H9 (cell line): Measurements from ENCODE around the gene COASY. TPM values are rescaled to one million over a fixed set of nuclear protein-coding genes. Genes with fewer than 3 reads are reported as not detected.

ENCODE experiments used
- DNase-seq: peaks from one replicate; pipeline ENCODE4 v3.0.0-alpha.2; 2017
- H2AFZ ChIP-seq: one replicate; pipeline ENCODE4 v1.6.1; 2013; ENCODE audit warnings: mild to moderate bottlenecking, low read length, control low read depth, moderate library complexity
- H2AK5ac ChIP-seq: 2 replicates; pipeline ENCODE4 v1.6.1; 2013; ENCODE audit warnings: low read length, control low read depth, mixed read lengths; ENCODE audit not compliant: insufficient read length
- H2BK120ac ChIP-seq: one replicate; pipeline ENCODE4 v1.6.1; 2013; ENCODE audit warnings: low read depth, mild to moderate bottlenecking, low read length, control low read depth, inconsistent platforms; ENCODE audit not compliant: poor library complexity, severe bottlenecking
- H2BK12ac ChIP-seq: 2 replicates; pipeline ENCODE4 v1.6.1; 2013; ENCODE audit warnings: low read length, control low read depth, mixed read lengths, low read depth; ENCODE audit not compliant: insufficient read length
- H2BK15ac ChIP-seq: 2 replicates; pipeline ENCODE4 v1.6.1; 2013; ENCODE audit warnings: low read depth, low read length, control low read depth
- H2BK20ac ChIP-seq: one replicate; pipeline ENCODE4 v1.6.1; 2013; ENCODE audit warnings: low read depth, mild to moderate bottlenecking, low read length, control low read depth, inconsistent platforms; ENCODE audit not compliant: poor library complexity, severe bottlenecking
- H2BK5ac ChIP-seq: 2 replicates; pipeline ENCODE4 v1.6.1; 2013; ENCODE audit warnings: low read length, control low read depth, mixed read lengths; ENCODE audit not compliant: insufficient read length
- H3K14ac ChIP-seq: 2 replicates; pipeline ENCODE4 v1.6.1; 2013; ENCODE audit warnings: low read length, control low read depth; ENCODE audit not compliant: insufficient read depth
- H3K18ac ChIP-seq: 2 replicates; pipeline ENCODE4 v1.6.1; 2013; ENCODE audit warnings: low read depth, mild to moderate bottlenecking, mixed read lengths, low read length, control low read depth; ENCODE audit not compliant: insufficient read length
- H3K23ac ChIP-seq: 2 replicates; pipeline ENCODE4 v1.6.1; 2013; ENCODE audit warnings: low read length, control low read depth, mixed read lengths, low read depth; ENCODE audit not compliant: insufficient read length
- H3K23me2 ChIP-seq: 2 replicates; pipeline ENCODE4 v1.6.1; 2013; ENCODE audit warnings: low read depth, mild to moderate bottlenecking, mixed read lengths, low read length, control low read depth; ENCODE audit not compliant: insufficient read length, poor library complexity, severe bottlenecking
- H3K27ac ChIP-seq: 2 replicates; pipeline ENCODE4 v1.5.1; 2013; ENCODE audit warnings: low read length, control low read depth, mixed read lengths, low read depth; ENCODE audit not compliant: insufficient read length
- H3K27me3 ChIP-seq: 2 replicates; pipeline ENCODE4 v1.6.1; 2013; ENCODE audit warnings: low read length, control low read depth, inconsistent platforms; ENCODE audit not compliant: insufficient read depth
- H3K4ac ChIP-seq: 2 replicates; pipeline ENCODE4 v1.6.1; 2013; ENCODE audit warnings: low read depth, mild to moderate bottlenecking, control low read depth, inconsistent platforms, low read length, moderate library complexity
- H3K4me1 ChIP-seq: 2 replicates; pipeline ENCODE4 v1.6.1; 2013; ENCODE audit warnings: low read length, control low read depth, inconsistent platforms; ENCODE audit not compliant: insufficient read depth
- H3K4me2 ChIP-seq: 2 replicates; pipeline ENCODE4 v1.6.1; 2013; ENCODE audit warnings: low read length, control low read depth, mixed read lengths; ENCODE audit not compliant: insufficient read length, insufficient read depth
- H3K56ac ChIP-seq: 2 replicates; pipeline ENCODE4 v1.6.1; 2013; ENCODE audit warnings: low read depth, mild to moderate bottlenecking, mixed read lengths, low read length, control low read depth; ENCODE audit not compliant: insufficient read length
- H3K79me1 ChIP-seq: 2 replicates; pipeline ENCODE4 v1.6.1; 2013; ENCODE audit warnings: low read depth, mild to moderate bottlenecking, moderate library complexity, low read length, control low read depth, inconsistent platforms; ENCODE audit not compliant: insufficient read depth, poor library complexity, severe bottlenecking
- H3K79me2 ChIP-seq: 2 replicates; pipeline ENCODE4 v1.6.1; 2013; ENCODE audit warnings: low read length, control low read depth, inconsistent platforms; ENCODE audit not compliant: insufficient read depth
- H3K9ac ChIP-seq: 2 replicates; pipeline ENCODE4 v1.6.1; 2013; ENCODE audit warnings: low read length, control low read depth, mixed read lengths; ENCODE audit not compliant: insufficient read length; ENCODE audit errors: extremely low read depth
- H3K9me3 ChIP-seq: one replicate; pipeline ENCODE4 v1.6.1; 2013; ENCODE audit warnings: low read depth, low read length, inconsistent platforms; ENCODE audit not compliant: control insufficient read depth
- H3T11ph ChIP-seq: one replicate; pipeline ENCODE4 v1.6.1; 2013; ENCODE audit warnings: mild to moderate bottlenecking, low read length, control low read depth, inconsistent platforms
- H4K20me1 ChIP-seq: one replicate; pipeline ENCODE4 v1.6.1; 2013; ENCODE audit not compliant: control insufficient read depth, insufficient read length, insufficient read depth
- H4K5ac ChIP-seq: 2 replicates; pipeline ENCODE4 v1.6.1; 2013; ENCODE audit warnings: low read depth, mild to moderate bottlenecking, mixed read lengths, low read length, control low read depth; ENCODE audit not compliant: insufficient read length
- H4K8ac ChIP-seq: replicated peaks from 2 replicates; pipeline ENCODE4 v1.6.1; 2013; ENCODE audit warnings: low read length, control low read depth, mixed read lengths, low read depth; ENCODE audit not compliant: insufficient read length
- H4K91ac ChIP-seq: 2 replicates; pipeline ENCODE4 v1.6.1; 2013; ENCODE audit warnings: low read depth, mild to moderate bottlenecking, moderate library complexity, mixed read lengths, low read length, control low read depth; ENCODE audit not compliant: insufficient read length
- H3K27ac Mint-ChIP-seq, 3 experiments: 2 replicates in 2 of 3; 3 replicates in 1 of 3; pipeline ENCODE4 v1.8.0; 2020 to 2021; ENCODE audit warnings: mixed read lengths in 3 of 3, mild to moderate bottlenecking in 1 of 3, moderate library complexity in 1 of 3
- H3K27me3 Mint-ChIP-seq: 2 replicates; pipeline ENCODE4 v1.8.0; 2021; ENCODE audit warnings: low read depth, mild to moderate bottlenecking, moderate library complexity, mixed read lengths
- H3K36me3 Mint-ChIP-seq, 3 experiments: 2 replicates in 2 of 3; 3 replicates in 1 of 3; pipeline ENCODE4 v1.8.0; 2020 to 2021; ENCODE audit warnings: low read depth in 3 of 3, mixed read lengths in 3 of 3; ENCODE audit not compliant: insufficient read depth in 1 of 3
- H3K4me1 Mint-ChIP-seq, 2 experiments: 2 replicates each; pipeline ENCODE4 v1.8.0; 2020; ENCODE audit warnings: mixed read lengths in 2 of 2
- H3K4me3 Mint-ChIP-seq, 2 experiments: 2 replicates in 1 of 2; 3 replicates in 1 of 2; pipeline ENCODE4 v1.8.0; 2020 to 2021; ENCODE audit warnings: mild to moderate bottlenecking in 2 of 2, mixed read lengths in 2 of 2, moderate library complexity in 1 of 2
- H3K9me3 Mint-ChIP-seq, 2 experiments: 2 replicates in 1 of 2; 3 replicates in 1 of 2; pipeline ENCODE4 v1.8.0; 2020; ENCODE audit warnings: mild to moderate bottlenecking in 2 of 2, mixed read lengths in 2 of 2, moderate library complexity in 1 of 2
- CTCF ChIP-seq: fragments of 200-600 bp; sonication (generic); conservative IDR thresholded peaks from 3 replicates; pipeline ENCODE4 v1.8.0; 2021; ENCODE audit warnings: antibody characterized with exemption, mild to moderate bottlenecking
- WGBS: extraction: QIAGEN DNeasy Blood & Tissue Kit; methylation state at CpG from one replicate; pipeline ENCODE4 v1.1.7; 2013; ENCODE audit warnings: missing lambda C conversion rate, low lambda C conversion rate, mixed read lengths; ENCODE audit not compliant: insufficient read length; ENCODE audit errors: extremely low coverage; 5-methylcytosine and 5-hydroxymethylcytosine counted together
- total RNA-seq: library from RNA; stranded (reverse); gene quantifications from 2 replicates; pipeline ENCODE4 v1.2.1, GENCODE V29; 2021

The COASY gene
- total RNA-seq, 1 experiment from 2014 or later, result 84.1 TPM

DNA sequence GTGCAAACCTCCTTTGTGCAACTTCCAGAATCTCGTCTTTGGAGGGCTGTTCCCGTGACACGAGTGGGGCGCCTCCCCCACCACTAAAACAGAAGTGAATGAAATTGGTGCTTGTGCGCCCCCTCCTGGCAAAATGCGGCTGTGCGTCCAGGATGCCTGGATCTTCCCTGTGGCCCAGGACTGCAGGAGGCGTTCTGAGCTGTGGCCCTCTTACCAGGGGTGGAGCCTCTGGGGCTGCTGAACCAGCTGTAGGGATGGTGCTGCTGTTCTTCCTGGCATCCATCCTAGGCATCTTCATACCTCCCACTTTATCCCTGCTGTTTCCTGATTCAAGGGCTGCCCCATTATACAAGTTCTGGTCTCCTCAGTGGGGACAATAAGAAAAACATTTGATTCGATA is 44.4 kb upstream of the COASY start:
- Mint-ChIP-seq H3K9me3 (no peaks in the 10 kb centered on the region), H3K36me3 (peaks cover 0 to 42% (median 31%) of the 10 kb centered on the region in 3 experiments; a peak in 4 of 7 replicates), H3K4me1 (peaks cover 25 to 40% of the 10 kb centered on the region in 2 experiments), H3K27me3 (peaks cover 8% of the 10 kb centered on the region), H3K27ac (no peak overlapping the region), H3K4me3 (peak overlapping the region in 1 of 2 experiments; percentile 6; a peak in 1 of 5 replicates)
- Histone ChIP-seq H3K14ac (no peak overlapping the region), H3K4ac (no peak overlapping the region), H3K27me3 (peaks cover 2% of the 10 kb centered on the region; the same call in 1 of the 2 replicates), H2BK15ac (no peak overlapping the region), H3K79me2 (no peaks in the 10 kb centered on the region), H4K91ac (no peak overlapping the region), H4K5ac (no peak overlapping the region), H3K23ac (no peak overlapping the region), H2BK5ac (no peak overlapping the region), H3K56ac (no peak overlapping the region), H3K4me2 (no peak overlapping the region), H3K9me3 (no peaks in the 10 kb centered on the region), H3K23me2 (no peaks in the 10 kb centered on the region), H3T11ph (no peak overlapping the region), H3K4me1 (peaks cover 11% of the 10 kb centered on the region; the same call in 1 of the 2 replicates), H3K79me1 (no peaks in the 10 kb centered on the region), H3K27ac (no peak overlapping the region), H2BK20ac (no peak overlapping the region), H3K9ac (no peak overlapping the region), H2AFZ (no peak overlapping the region), H4K8ac (no peak overlapping the region), H2BK12ac (no peak overlapping the region), H3K18ac (no peak overlapping the region), H2BK120ac (no peak overlapping the region), H2AK5ac (no peak overlapping the region), H4K20me1 (no peaks in the 10 kb centered on the region)
- no CpG with 5 or more reads among the region's 9 CpGs for WGBS
- DNase-seq, result peak; percentile 86
- TF ChIP-seq CTCF, result peak; percentile 97
